T-helper 1 cell treated with Interleukin-12 subunit alpha and Interleukin-12 subunit beta and Interleukin-4 antibody, amounts not matched to agents 30 ng/mL and 1 ng/mL, for 36 hours (primary cell): ENCODE data around the gene CHCHD3. TPM values are rescaled to one million over a fixed set of nuclear protein-coding genes. Genes with fewer than 3 reads are reported as not detected.

Experiments used
- intact Hi-C: fragments of 100-400 bp; cut with micrococcal nuclease; formaldehyde crosslinking; loops from one replicate; pipeline ENCODE4 v1.15.1; 2024
- total RNA-seq: library from RNA; stranded (reverse); gene quantifications from 2 replicates; pipeline ENCODE4 v1.2.3, GENCODE V29; 2022

The CHCHD3 gene
- total RNA-seq, 1 donor from 2014 or later = 52.8 TPM

GRCh38 chr7:132782777-132783640 lies 298.9 kb downstream of the CHCHD3 start:
- intact Hi-C loops = no loop called here

GRCh38 chr7:132780822-132781221 lies 301.1 kb downstream of the CHCHD3 start:
- intact Hi-C loops = no loop called here

- intact Hi-C loops = no loop called here
Measured at GRCh38 chr7:132779164-132779563, 302.7 kb downstream of the CHCHD3 start.

GRCh38 chr7:132778761-132779160 lies 303.1 kb downstream of the CHCHD3 start:
- intact Hi-C loops = no loop called here

GRCh38 chr7:132777956-132778355 lies 303.9 kb downstream of the CHCHD3 start:
- intact Hi-C loops = no loop called here

GRCh38 chr7:132777414-132777813 lies 304.5 kb downstream of the CHCHD3 start:
- intact Hi-C loops = no loop called here

GRCh38 chr7:132776048-132776620 lies 305.8 kb downstream of the CHCHD3 start:
- intact Hi-C loops = no loop called here

GRCh38 chr7:132773527-132773956 lies 308.3 kb downstream of the CHCHD3 start:
- intact Hi-C loops = loop anchor here (5.0 kb wide), 1 partner anchor 116 kb away; no protein-coding TSS in a partner anchor

- intact Hi-C loops = loop anchor here (5.0 kb wide), 1 partner anchor 114 kb away; no protein-coding TSS in a partner anchor
Measured at GRCh38 chr7:132771301-132771730, 310.6 kb downstream of the CHCHD3 start.

- intact Hi-C loops = loop anchor here (5.0 kb wide), 1 partner anchor 113 kb away; no protein-coding TSS in a partner anchor
Measured at GRCh38 chr7:132770055-132770454, 311.8 kb downstream of the CHCHD3 start.

GRCh38 chr7:132769280-132769679 lies 312.6 kb downstream of the CHCHD3 start:
- intact Hi-C loops = no loop called here

GRCh38 chr7:132768099-132768498 lies 313.8 kb downstream of the CHCHD3 start:
- intact Hi-C loops = no loop called here

- intact Hi-C loops = no loop called here
Measured at GRCh38 chr7:132767378-132767777, 314.5 kb downstream of the CHCHD3 start.

GRCh38 chr7:132766660-132767059 lies 315.2 kb downstream of the CHCHD3 start:
- intact Hi-C loops = no loop called here

GRCh38 chr7:132765861-132766260 lies 316.0 kb downstream of the CHCHD3 start:
- intact Hi-C loops = no loop called here

GRCh38 chr7:132764762-132765161 lies 317.1 kb downstream of the CHCHD3 start:
- intact Hi-C loops = no loop called here

GRCh38 chr7:132760866-132761265 lies 321.0 kb downstream of the CHCHD3 start:
- intact Hi-C loops = no loop called here

GRCh38 chr7:132760244-132760623 lies 321.7 kb downstream of the CHCHD3 start:
- intact Hi-C loops = no loop called here

- intact Hi-C loops = no loop called here
Measured at GRCh38 chr7:132759482-132760243, 322.2 kb downstream of the CHCHD3 start.

GRCh38 chr7:132758986-132759385 lies 322.9 kb downstream of the CHCHD3 start:
- intact Hi-C loops = no loop called here

- intact Hi-C loops = no loop called here
Measured at GRCh38 chr7:132757783-132758182, 324.1 kb downstream of the CHCHD3 start.

GRCh38 chr7:132756484-132756990 lies 325.4 kb downstream of the CHCHD3 start:
- intact Hi-C loops = no loop called here
